PC-9 (cell line): ENCODE data around the gene MYOC. TPM values are rescaled to one million over a fixed set of nuclear protein-coding genes. Genes with fewer than 3 reads are reported as not detected.

Experiments used
- BruUV-seq: library from RNA; stranded (reverse); fragments of 400-500 nt; replicated peaks from 2 replicates; lab custom pipeline; 2021; lab: Mats Ljungman, UMichigan
- CTCF ChIA-PET: fragments of 300-600 bp; sonication (Branson Sonifier 250); formaldehyde crosslinking; loops from one replicate; lab custom pipeline; 2022; ENCODE audit warnings: antibody characterized with exemption; lab: Charles Lee
- POLR2A ChIA-PET: fragments of 300-600 bp; sonication (Branson Sonifier 250); formaldehyde crosslinking; loops from one replicate; lab custom pipeline; 2022; ENCODE audit warnings: antibody characterized with exemption; ENCODE audit not compliant: unreplicated experiment; lab: Charles Lee
- DNase-seq, 2 experiments: peaks; one replicate each; pipeline versions ENCODE4 v3.0.0 to v3.0.0-alpha.2; 2015 to 2022; ENCODE audit warnings: mixed read lengths in 1 of 2
- H2AFZ ChIP-seq: fragments of 200-600 bp; sonication (generic); 2 replicates; pipeline ENCODE4 v1.8.1; 2017; ENCODE audit warnings: antibody characterized with exemption
- H3F3A ChIP-seq: fragments of 200-600 bp; sonication (generic); 2 replicates; pipeline ENCODE4 v1.8.1; 2017; ENCODE audit warnings: antibody characterized with exemption, mild to moderate bottlenecking, low read depth; ENCODE audit not compliant: insufficient read depth
- H3K27ac ChIP-seq: fragments of 200-600 bp; sonication (generic); 2 replicates; pipeline ENCODE4 v1.6.1; 2016; ENCODE audit warnings: mixed run types
- H3K27me3 ChIP-seq: fragments of 200-600 bp; sonication (generic); 2 replicates; pipeline ENCODE4 v1.6.1; 2016; ENCODE audit warnings: low read depth, mixed run types; ENCODE audit not compliant: insufficient read depth
- H3K36me3 ChIP-seq: fragments of 200-600 bp; sonication (generic); 2 replicates; pipeline ENCODE4 v1.6.1; 2016; ENCODE audit warnings: low read depth, mixed run types
- H3K4me1 ChIP-seq: fragments of 200-600 bp; sonication (generic); replicated peaks from 2 replicates; pipeline ENCODE4 v1.6.1; 2016; ENCODE audit warnings: mixed run types; ENCODE audit not compliant: insufficient read depth
- H3K4me2 ChIP-seq: fragments of 200-600 bp; sonication (generic); 2 replicates; pipeline ENCODE4 v1.6.1; 2017; ENCODE audit warnings: mixed run types
- H3K4me3 ChIP-seq: fragments of 200-600 bp; sonication (generic); 2 replicates; pipeline ENCODE4 v1.6.1; 2016; ENCODE audit warnings: mixed run types
- H3K79me2 ChIP-seq: fragments of 200-600 bp; sonication (generic); 2 replicates; pipeline ENCODE4 v1.6.1; 2017; ENCODE audit warnings: low read depth, mixed run types
- H3K9me2 ChIP-seq: fragments of 200-600 bp; sonication (generic); 2 replicates; pipeline ENCODE4 v1.8.1; 2017; ENCODE audit warnings: mild to moderate bottlenecking; ENCODE audit not compliant: insufficient read depth
- H3K9me3 ChIP-seq: fragments of 200-600 bp; sonication (generic); 2 replicates; pipeline ENCODE4 v1.8.1; 2016; ENCODE audit warnings: low read depth; ENCODE audit not compliant: insufficient read depth
- H4K20me1 ChIP-seq: fragments of 200-600 bp; sonication (generic); 2 replicates; pipeline ENCODE4 v1.8.1; 2017; ENCODE audit not compliant: insufficient read depth
- EZH2 ChIP-seq: fragments of 200-600 bp; sonication (generic); IDR thresholded peaks from 2 replicates; pipeline ENCODE4 v1.8.0; 2017; ENCODE audit warnings: antibody characterized with exemption, low read depth
- intact Hi-C: fragments of 100-400 bp; cut with micrococcal nuclease; formaldehyde crosslinking; loops from one replicate; pipeline ENCODE4 v1.10.0; 2022; ENCODE audit not compliant: unreplicated experiment
- total RNA-seq: library from RNA; stranded (reverse); gene quantifications from 2 replicates; pipeline ENCODE4 v1.2.3, GENCODE V29; 2021
- TF ChIP-seq, protein P1 (sequence below): fragments of 200-600 bp; sonication (generic); conservative IDR thresholded peaks from 2 replicates; pipeline ENCODE4 v1.6.1; 2017; ENCODE audit warnings: mixed run types, antibody characterized with exemption, mild to moderate bottlenecking, moderate library complexity

Gene MYOC
- total RNA-seq, 1 experiment from 2014 or later, result not detected

GRCh38 chr1:171627020-171627419, 25.5 kb downstream of the MYOC start:
- Histone ChIP-seq H3K4me2 (no peak overlapping the region), H3K4me1 (no peaks in the 10 kb centered on the region), H3K4me3 (no peak overlapping the region), H3K36me3 (no peaks in the 10 kb centered on the region), H3K79me2 (no peaks in the 10 kb centered on the region), H3K9me2 (no peaks in the 10 kb centered on the region), H3F3A (no peaks in the 10 kb centered on the region), H2AFZ (no peak overlapping the region), H3K27ac (no peak overlapping the region), H4K20me1 (no peaks in the 10 kb centered on the region), H3K27me3 (peaks cover 13% of the 10 kb centered on the region; the same call in 1 of the 2 replicates), H3K9me3 (no peaks in the 10 kb centered on the region)
- TF ChIP-seq, protein P1, sequence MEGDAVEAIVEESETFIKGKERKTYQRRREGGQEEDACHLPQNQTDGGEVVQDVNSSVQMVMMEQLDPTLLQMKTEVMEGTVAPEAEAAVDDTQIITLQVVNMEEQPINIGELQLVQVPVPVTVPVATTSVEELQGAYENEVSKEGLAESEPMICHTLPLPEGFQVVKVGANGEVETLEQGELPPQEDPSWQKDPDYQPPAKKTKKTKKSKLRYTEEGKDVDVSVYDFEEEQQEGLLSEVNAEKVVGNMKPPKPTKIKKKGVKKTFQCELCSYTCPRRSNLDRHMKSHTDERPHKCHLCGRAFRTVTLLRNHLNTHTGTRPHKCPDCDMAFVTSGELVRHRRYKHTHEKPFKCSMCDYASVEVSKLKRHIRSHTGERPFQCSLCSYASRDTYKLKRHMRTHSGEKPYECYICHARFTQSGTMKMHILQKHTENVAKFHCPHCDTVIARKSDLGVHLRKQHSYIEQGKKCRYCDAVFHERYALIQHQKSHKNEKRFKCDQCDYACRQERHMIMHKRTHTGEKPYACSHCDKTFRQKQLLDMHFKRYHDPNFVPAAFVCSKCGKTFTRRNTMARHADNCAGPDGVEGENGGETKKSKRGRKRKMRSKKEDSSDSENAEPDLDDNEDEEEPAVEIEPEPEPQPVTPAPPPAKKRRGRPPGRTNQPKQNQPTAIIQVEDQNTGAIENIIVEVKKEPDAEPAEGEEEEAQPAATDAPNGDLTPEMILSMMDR, result no peak
- no peak for TF ChIP-seq EZH2
- CTCF ChIA-PET, result no interaction called here
- no peak for DNase-seq
- POLR2A ChIA-PET, result no interaction called here
- no TSS peak for BruUV-seq
- intact Hi-C loops, result no loop called here

GRCh38 chr1:171625225-171625624, 27.3 kb downstream of the MYOC start:
- H3K4me3 ChIP-seq, result no peak overlapping the region
- peaks cover 4% of the 10 kb centered on the region; the same call in 1 of the 2 replicates for H3K27me3 ChIP-seq
- H3K36me3 ChIP-seq, result no peaks in the 10 kb centered on the region
- H4K20me1 ChIP-seq, result no peaks in the 10 kb centered on the region
- H3K4me2 ChIP-seq, result no peak overlapping the region
- H3K9me2 ChIP-seq, result no peaks in the 10 kb centered on the region
- no peak for DNase-seq
- no peak overlapping the region for H2AFZ ChIP-seq
- no peaks in the 10 kb centered on the region for H3F3A ChIP-seq
- TF ChIP-seq, protein P1, result no peak
- no peak for TF ChIP-seq EZH2
- no peaks in the 10 kb centered on the region for H3K79me2 ChIP-seq
- no TSS peak for BruUV-seq
- no peaks in the 10 kb centered on the region for H3K9me3 ChIP-seq
- CTCF ChIA-PET, result no interaction called here
- H3K4me1 ChIP-seq, result no peaks in the 10 kb centered on the region
- no peak overlapping the region for H3K27ac ChIP-seq
- intact Hi-C loops, result no loop called here
- POLR2A ChIA-PET, result no interaction called here

DNA sequence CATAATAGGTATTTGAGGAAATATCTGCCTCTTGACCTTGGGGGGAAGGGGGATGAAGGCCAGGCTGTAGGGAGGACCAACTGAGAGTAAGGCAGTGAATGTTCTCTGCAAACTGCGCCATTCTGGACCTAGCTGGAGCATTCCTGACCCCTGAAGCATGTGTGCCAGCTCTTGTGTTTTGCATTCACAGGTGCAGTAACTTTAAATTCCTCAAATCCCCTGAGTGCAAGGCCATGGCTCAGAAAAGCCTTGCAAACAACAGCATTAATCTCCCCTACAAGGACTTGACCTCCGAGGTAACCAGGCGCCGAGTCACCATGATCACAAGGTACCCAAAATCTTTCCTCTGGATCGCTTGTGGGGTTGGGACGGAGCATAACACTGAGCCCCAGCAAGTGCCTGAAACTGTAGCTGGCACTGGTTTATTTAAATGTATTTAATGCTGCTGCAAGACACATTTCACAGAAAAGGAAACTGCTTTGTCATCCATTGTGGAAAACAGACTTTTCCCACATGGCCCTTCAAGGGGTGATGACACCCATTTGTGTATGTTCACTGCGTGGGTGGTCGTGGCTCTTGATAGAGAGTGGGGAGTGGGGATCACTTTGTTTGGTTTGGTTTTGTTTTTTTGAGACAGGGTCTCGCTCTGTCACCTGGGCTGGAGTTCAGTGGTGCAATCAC, 28.7 kb downstream of the MYOC start:
- H4K20me1 ChIP-seq, result no peaks in the 10 kb centered on the region
- H3K4me3 ChIP-seq, result no peak overlapping the region
- no peak for TF ChIP-seq EZH2
- TF ChIP-seq, protein P1, result no peak
- no peak overlapping the region for H3K27ac ChIP-seq
- no peaks in the 10 kb centered on the region for H3K27me3 ChIP-seq
- intact Hi-C loops, result no loop called here
- H2AFZ ChIP-seq, result no peak overlapping the region
- H3K4me2 ChIP-seq, result no peak overlapping the region
- no peaks in the 10 kb centered on the region for H3F3A ChIP-seq
- no peak for DNase-seq
- CTCF ChIA-PET, result no interaction called here
- H3K79me2 ChIP-seq, result no peaks in the 10 kb centered on the region
- H3K9me2 ChIP-seq, result no peaks in the 10 kb centered on the region
- no peaks in the 10 kb centered on the region for H3K9me3 ChIP-seq
- POLR2A ChIA-PET, result no interaction called here
- no TSS peak for BruUV-seq
- H3K36me3 ChIP-seq, result no peaks in the 10 kb centered on the region
- H3K4me1 ChIP-seq, result no peaks in the 10 kb centered on the region
